Measurements from ENCODE around the gene DNAH2.

DNA sequence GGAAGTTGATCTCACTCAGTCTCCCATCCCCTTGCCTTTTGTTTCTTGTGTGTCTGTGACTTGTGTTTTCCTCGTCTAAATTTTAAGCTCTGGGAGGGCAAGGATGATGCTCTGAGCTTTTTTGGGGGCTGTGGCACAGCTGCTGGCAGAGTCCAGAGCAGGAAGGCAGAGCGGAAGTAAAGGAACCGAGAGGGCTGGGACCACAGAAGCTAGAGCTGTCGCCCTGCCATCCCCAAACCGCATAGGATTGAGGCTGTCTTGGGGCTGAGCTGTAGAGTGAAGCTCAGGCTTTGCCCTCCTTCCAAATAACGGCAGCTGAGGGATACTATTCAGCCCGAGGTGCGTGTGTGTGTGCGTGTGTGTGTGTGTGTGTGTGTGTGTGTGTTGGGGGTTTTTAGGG, 3.8 kb upstream of the DNAH2 start:
- no peak for TF ChIP-seq CTCF (IDR thresholded peaks at IDR 0.05; ENCODE audit: low read depth, low read length)
- no peak for TF ChIP-seq EZH2phosphoT487 (IDR thresholded peaks at IDR 0.05; ENCODE audit: low read depth)

Data from OCI-LY3 (cell line).